GM12872 (cell line): ENCODE data around the gene LPIN2.

Experiments used
- CTCF ChIP-seq: IDR thresholded peaks from 3 replicates; pipeline ENCODE4 v1.5.1; 2011; ENCODE audit warnings: low read depth, mild to moderate bottlenecking, low read length, moderate library complexity; ENCODE audit not compliant: insufficient read depth

The LPIN2 gene

GRCh38 chr18:2997429-2997828, 15.5 kb downstream of the LPIN2 start:
- TF ChIP-seq CTCF: no peak

- peak; percentile 80 for TF ChIP-seq CTCF
Observed at GRCh38 chr18:2994603-2995432, 18.1 kb downstream of the LPIN2 start.

GRCh38 chr18:2994020-2994589, 18.8 kb downstream of the LPIN2 start:
- TF ChIP-seq CTCF: no peak

- no peak for TF ChIP-seq CTCF
Observed at GRCh38 chr18:2992995-2993877, 19.7 kb downstream of the LPIN2 start.

- no peak for TF ChIP-seq CTCF
Observed at GRCh38 chr18:2990956-2991640, 21.8 kb downstream of the LPIN2 start.

- TF ChIP-seq CTCF: no peak
Observed at GRCh38 chr18:2987876-2988790, 24.8 kb downstream of the LPIN2 start.
